Vagina (tissue), 2 donors: ENCODE data around the gene SDCCAG8.

Experiments
- POLR2AphosphoS5 ChIP-seq, 2 donors: sonication (generic); formaldehyde crosslinking; IDR thresholded peaks; one replicate each; pipeline ENCODE4 v1.9.0; 2017; ENCODE audit warnings: antibody characterized with exemption in 2 of 2, mild to moderate bottlenecking in 2 of 2, low read depth in 1 of 2; ENCODE audit not compliant: insufficient read depth in 1 of 2
- TF ChIP-seq, protein P1 (sequence below), 3 experiments: fragments of 450-650 bp in 2 of 3; fragments of 200-600 bp in 1 of 3; sonication (generic) in 1 of 3; IDR thresholded peaks; one replicate each; pipeline ENCODE4 v1.5.1; 2017 to 2019; ENCODE audit warnings: antibody characterized with exemption in 3 of 3, mild to moderate bottlenecking in 2 of 3, moderate library complexity in 2 of 3

DNA sequence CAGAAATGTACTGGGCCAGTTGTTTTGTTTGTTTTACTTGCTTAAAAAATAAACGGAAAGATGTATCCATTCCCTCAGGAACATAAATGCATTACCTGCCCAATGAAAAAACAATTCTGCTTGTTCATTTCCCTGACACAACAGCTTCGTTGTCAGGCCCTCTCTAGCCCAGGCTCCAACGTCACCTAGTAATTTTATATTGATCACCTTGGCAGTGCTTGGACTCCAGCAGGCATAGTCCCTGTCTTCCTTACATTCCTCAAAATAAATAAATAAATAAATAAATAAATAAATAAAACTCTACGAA is 2.0 kb upstream of the SDCCAG8 start:
- TF ChIP-seq POLR2AphosphoS5 (IDR thresholded peaks at IDR 0.05; ENCODE audit: insufficient read depth in 1 of 2, low read depth in 1 of 2) = no peak
- TF ChIP-seq, protein P1, sequence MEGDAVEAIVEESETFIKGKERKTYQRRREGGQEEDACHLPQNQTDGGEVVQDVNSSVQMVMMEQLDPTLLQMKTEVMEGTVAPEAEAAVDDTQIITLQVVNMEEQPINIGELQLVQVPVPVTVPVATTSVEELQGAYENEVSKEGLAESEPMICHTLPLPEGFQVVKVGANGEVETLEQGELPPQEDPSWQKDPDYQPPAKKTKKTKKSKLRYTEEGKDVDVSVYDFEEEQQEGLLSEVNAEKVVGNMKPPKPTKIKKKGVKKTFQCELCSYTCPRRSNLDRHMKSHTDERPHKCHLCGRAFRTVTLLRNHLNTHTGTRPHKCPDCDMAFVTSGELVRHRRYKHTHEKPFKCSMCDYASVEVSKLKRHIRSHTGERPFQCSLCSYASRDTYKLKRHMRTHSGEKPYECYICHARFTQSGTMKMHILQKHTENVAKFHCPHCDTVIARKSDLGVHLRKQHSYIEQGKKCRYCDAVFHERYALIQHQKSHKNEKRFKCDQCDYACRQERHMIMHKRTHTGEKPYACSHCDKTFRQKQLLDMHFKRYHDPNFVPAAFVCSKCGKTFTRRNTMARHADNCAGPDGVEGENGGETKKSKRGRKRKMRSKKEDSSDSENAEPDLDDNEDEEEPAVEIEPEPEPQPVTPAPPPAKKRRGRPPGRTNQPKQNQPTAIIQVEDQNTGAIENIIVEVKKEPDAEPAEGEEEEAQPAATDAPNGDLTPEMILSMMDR (IDR thresholded peaks at IDR 0.05) = no peak
